ENCODE measurements around the gene PLD1. TPM values are rescaled to one million over a fixed set of nuclear protein-coding genes. Genes with fewer than 3 reads are reported as not detected.

Gene PLD1
- total RNA-seq, 4 donors from 2014 or later = 49.0 to 66.0 (median 55.1) TPM

DNA sequence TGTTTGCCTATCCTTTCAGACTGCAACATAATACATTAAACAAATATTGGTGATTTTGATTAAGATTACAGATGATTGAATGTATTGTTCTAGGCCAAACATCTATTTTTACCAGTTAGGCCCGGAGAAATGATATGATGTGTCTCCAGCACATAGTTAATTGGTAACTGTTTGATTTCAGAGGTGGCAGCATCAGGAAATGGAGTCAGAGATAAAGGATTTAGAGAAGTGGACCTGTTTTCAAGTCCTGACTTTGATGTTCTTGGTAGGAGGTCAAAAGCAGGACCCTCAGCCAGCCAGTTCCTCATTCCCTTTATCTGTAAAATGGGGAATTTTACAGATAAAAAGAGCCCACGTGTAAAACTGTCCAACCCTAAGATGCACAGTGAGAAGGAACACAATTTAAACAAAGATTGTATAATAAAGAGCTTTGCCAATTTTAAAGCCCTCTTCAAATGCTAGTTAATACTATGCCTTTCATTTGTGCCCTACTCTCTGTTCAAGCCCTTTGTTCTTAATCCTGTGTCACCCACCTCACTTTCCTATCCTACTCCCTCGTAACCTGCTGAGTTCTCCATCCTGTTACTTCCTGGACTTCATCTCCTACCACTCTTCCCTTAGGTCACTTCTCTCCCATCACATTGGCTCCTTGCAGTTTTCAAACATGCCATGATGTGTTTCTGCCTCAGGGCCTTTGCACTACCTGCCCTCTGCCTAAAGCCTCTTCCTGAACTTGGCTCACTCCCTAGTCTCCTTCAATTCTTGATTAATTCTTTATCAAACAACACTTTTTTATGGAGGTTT is 35.4 kb upstream of the PLD1 start:
- no peaks in the 10 kb centered on the region for H3K36me3 ChIP-seq
- no peaks in the 10 kb centered on the region for H3K9me3 ChIP-seq
- H3K27me3 ChIP-seq = no peaks in the 10 kb centered on the region
- no peak overlapping the region for H3K4me3 ChIP-seq
- TF ChIP-seq, protein P1, sequence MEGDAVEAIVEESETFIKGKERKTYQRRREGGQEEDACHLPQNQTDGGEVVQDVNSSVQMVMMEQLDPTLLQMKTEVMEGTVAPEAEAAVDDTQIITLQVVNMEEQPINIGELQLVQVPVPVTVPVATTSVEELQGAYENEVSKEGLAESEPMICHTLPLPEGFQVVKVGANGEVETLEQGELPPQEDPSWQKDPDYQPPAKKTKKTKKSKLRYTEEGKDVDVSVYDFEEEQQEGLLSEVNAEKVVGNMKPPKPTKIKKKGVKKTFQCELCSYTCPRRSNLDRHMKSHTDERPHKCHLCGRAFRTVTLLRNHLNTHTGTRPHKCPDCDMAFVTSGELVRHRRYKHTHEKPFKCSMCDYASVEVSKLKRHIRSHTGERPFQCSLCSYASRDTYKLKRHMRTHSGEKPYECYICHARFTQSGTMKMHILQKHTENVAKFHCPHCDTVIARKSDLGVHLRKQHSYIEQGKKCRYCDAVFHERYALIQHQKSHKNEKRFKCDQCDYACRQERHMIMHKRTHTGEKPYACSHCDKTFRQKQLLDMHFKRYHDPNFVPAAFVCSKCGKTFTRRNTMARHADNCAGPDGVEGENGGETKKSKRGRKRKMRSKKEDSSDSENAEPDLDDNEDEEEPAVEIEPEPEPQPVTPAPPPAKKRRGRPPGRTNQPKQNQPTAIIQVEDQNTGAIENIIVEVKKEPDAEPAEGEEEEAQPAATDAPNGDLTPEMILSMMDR (IDR thresholded peaks at IDR 0.05) = no peak
- TF ChIP-seq EP300 (IDR thresholded peaks at IDR 0.05) (no peak), POLR2AphosphoS5 (IDR thresholded peaks at IDR 0.05) (no peak), POLR2A (IDR thresholded peaks at IDR 0.05) (no peak)
- no peaks in the 10 kb centered on the region for H3K4me1 ChIP-seq
- DNase-seq (ENCODE audit: low spot score in 2 of 2) = no peak
- 82% methylated on average over 3 of the region's 3 CpGs for WGBS
- no peak overlapping the region for H3K27ac ChIP-seq

DNA sequence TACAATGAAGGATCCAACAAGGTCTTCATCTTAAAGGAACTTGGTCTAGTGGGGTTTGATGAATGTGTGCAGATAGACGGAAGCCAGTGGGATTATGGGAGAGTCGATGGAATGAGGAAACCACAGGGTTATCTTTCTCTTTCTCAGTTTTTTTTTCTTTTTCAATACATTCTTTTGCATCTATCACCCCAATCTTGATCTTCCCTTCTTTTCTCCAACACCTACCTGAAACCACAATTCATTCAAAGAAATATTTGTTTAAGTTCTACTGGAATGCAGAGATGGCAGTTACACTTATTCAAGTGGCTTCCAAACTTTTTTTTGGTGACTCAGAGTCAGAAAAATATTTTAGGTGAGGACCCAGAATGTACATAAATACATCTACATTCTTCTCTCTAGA is 34.6 kb upstream of the PLD1 start:
- no peak overlapping the region for H3K4me3 ChIP-seq
- H3K27me3 ChIP-seq = no peaks in the 10 kb centered on the region

DNA sequence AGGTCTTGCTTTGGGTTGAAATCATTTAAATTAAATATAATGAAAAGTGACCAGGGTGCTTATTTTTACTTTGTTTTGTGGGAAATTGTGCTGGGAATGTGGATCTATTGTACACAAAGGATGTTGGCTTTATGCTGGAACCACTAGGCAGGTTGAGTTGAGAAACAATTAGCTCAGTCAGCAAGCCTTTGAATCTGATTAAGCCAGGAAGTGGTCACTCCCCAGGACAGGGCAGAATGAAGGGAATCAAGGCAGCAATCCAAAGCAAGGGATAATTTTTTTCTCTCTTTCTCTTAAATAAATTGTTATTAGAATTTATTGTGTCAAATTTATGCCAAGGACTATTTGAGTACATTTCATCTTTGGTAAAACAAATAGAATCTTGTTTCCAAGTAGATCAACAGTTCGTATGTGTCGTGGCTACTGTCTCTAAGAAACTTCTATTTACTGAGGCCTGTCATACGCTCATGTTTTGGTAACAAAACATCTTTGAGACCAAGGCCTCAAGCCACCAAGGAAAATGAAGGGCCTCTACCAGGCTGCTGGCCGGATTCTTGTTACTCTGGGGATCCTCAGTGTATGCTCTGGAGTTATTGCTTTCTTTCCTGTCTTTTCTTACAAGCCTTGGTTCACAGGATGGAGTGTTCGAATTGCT is 32.7 kb upstream of the PLD1 start, which contains the start of gene TMEM212:
TSS of gene TMEM212 (plus strand) at position 486 of the 655 bp plus-strand sequence. CDS start at position 521, 35 bp downstream.
- Histone ChIP-seq H3K27ac (peak within 1 kb of the TSS; percentile 17), H3K4me3 (no peak within 1 kb of the TSS), H3K9me3 (no peaks in the 10 kb centered on the region), H3K36me3 (no peaks in the 10 kb centered on the region), H3K27me3 (no peaks in the 10 kb centered on the region), H3K4me1 (peaks cover 8% of the 10 kb centered on the region)
- 51% methylated on average over 5 of the region's 5 CpGs for WGBS
- DNase-seq (ENCODE audit: low spot score in 2 of 2) = no peak
- TF ChIP-seq POLR2AphosphoS5 (IDR thresholded peaks at IDR 0.05) = no peak
- TF ChIP-seq POLR2A (IDR thresholded peaks at IDR 0.05) = no peak
- no peak for TF ChIP-seq EP300 (IDR thresholded peaks at IDR 0.05)
- TF ChIP-seq, protein P1 (IDR thresholded peaks at IDR 0.05) = no peak

More for the DNA sequence above, 34.6 kb upstream of the PLD1 start:
- no peaks in the 10 kb centered on the region for H3K36me3 ChIP-seq
- no peaks in the 10 kb centered on the region for H3K4me1 ChIP-seq
- H3K27ac ChIP-seq = no peak overlapping the region
- no peak for TF ChIP-seq POLR2A (IDR thresholded peaks at IDR 0.05)
- TF ChIP-seq, protein P1 (IDR thresholded peaks at IDR 0.05) = no peak
- TF ChIP-seq EP300 (IDR thresholded peaks at IDR 0.05) = no peak
- no peak for TF ChIP-seq POLR2AphosphoS5 (IDR thresholded peaks at IDR 0.05)
- WGBS = 87% methylated on average over 2 of the region's 2 CpGs
- no peaks in the 10 kb centered on the region for H3K9me3 ChIP-seq
- DNase-seq (ENCODE audit: low spot score in 2 of 2) = no peak

GRCh38 chr3:171841620-171842000 is 31.3 kb upstream of the PLD1 start:
- Histone ChIP-seq H3K4me3 (no peak overlapping the region), H3K4me1 (peaks cover 10% of the 10 kb centered on the region), H3K27ac (no peak overlapping the region), H3K36me3 (no peaks in the 10 kb centered on the region), H3K9me3 (no peaks in the 10 kb centered on the region), H3K27me3 (no peaks in the 10 kb centered on the region)
- TF ChIP-seq EP300 (IDR thresholded peaks at IDR 0.05) (no peak), POLR2A (IDR thresholded peaks at IDR 0.05) (no peak), POLR2AphosphoS5 (IDR thresholded peaks at IDR 0.05) (no peak)
- TF ChIP-seq, protein P1 (IDR thresholded peaks at IDR 0.05) = no peak
- 91% methylated on average over 1 of the region's 1 CpG for WGBS
- DNase-seq (ENCODE audit: low spot score in 2 of 2) = no peak
